Activated naive CD4-positive, alpha-beta T cell treated with anti-CD3 and anti-CD28 coated beads for 36 hours (primary cell): ENCODE data around the gene MEI1. TPM values are rescaled to one million over a fixed set of nuclear protein-coding genes. Genes with fewer than 3 reads are reported as not detected.
"Not testable (repeated sequence)": the region's sequence is repeated elsewhere in the genome, so short reads cannot be mapped to it uniquely, and the experiment has no call there.

ENCODE experiments used
- CTCF ChIA-PET: fragments of 350-600 bp; sonication (Branson Sonifier 250); formaldehyde crosslinking; loops from one replicate; lab custom pipeline; 2021; ENCODE audit warnings: antibody characterized with exemption; lab: Charles Lee
- DNase-seq: peaks from one replicate; pipeline ENCODE4 v3.0.0-alpha.2; 2020
- H3K27ac Mint-ChIP-seq: one replicate; pipeline ENCODE4 v1.8.0; 2021; ENCODE audit warnings: mild to moderate bottlenecking, mixed read lengths
- H3K27me3 Mint-ChIP-seq: one replicate; pipeline ENCODE4 v1.8.0; 2021; ENCODE audit warnings: low read depth, mixed read lengths
- H3K36me3 Mint-ChIP-seq: one replicate; pipeline ENCODE4 v1.8.0; 2021; ENCODE audit warnings: low read depth, mixed read lengths
- H3K4me1 Mint-ChIP-seq: one replicate; pipeline ENCODE4 v1.8.0; 2021; ENCODE audit warnings: low read depth, mixed read lengths
- H3K4me3 Mint-ChIP-seq: one replicate; pipeline ENCODE4 v1.8.0; 2021; ENCODE audit warnings: mild to moderate bottlenecking, moderate library complexity, mixed read lengths
- H3K9me3 Mint-ChIP-seq: one replicate; pipeline ENCODE4 v1.8.0; 2021; ENCODE audit warnings: mixed read lengths
- intact Hi-C: fragments of 100-400 bp; cut with micrococcal nuclease; formaldehyde crosslinking; loops from one replicate; pipeline ENCODE4 v1.15.1; 2023
- total RNA-seq, 2 experiments: library from RNA; stranded (reverse); gene quantifications; one replicate each; pipeline ENCODE4 v1.2.3, GENCODE V29; 2021

Gene MEI1
- total RNA-seq, 2 experiments from 2014 or later = 28.4 to 28.8 TPM

DNA sequence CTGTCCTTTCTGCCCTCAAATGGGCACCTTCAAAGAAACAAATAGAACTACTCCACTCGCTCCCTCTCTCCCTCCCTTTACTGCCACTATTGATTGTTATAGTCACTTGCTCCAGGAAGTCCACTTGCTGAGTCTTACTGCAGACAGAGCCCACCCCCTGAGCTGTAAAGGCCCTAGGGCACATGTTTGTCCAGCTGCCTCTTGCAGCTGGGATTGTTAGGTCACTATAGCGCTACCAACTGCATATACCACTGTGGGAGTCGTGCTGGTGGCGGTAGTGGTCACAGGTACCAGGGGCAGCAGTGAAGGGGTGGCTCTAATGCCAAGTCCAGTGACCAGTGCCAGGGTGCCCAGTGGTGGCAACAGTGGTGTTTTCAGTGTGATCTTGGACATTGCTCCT is 129.2 kb downstream of the MEI1 start:
- intact Hi-C loops = no loop called here
- Mint-ChIP-seq H3K4me1 (peaks cover 32% of the 10 kb centered on the region), H3K27ac (no peak overlapping the region), H3K4me3 (no peak overlapping the region), H3K27me3 (no peaks in the 10 kb centered on the region), H3K36me3 (peaks cover 27% of the 10 kb centered on the region), H3K9me3 (peaks cover 8% of the 10 kb centered on the region)
- CTCF ChIA-PET = interaction anchor here (1.4 to 1.7 kb wide), 2 partner anchors 34 to 112 kb away, joined by 5 to 7 read pairs; no protein-coding TSS in a partner anchor
- DNase-seq = no peak

DNA sequence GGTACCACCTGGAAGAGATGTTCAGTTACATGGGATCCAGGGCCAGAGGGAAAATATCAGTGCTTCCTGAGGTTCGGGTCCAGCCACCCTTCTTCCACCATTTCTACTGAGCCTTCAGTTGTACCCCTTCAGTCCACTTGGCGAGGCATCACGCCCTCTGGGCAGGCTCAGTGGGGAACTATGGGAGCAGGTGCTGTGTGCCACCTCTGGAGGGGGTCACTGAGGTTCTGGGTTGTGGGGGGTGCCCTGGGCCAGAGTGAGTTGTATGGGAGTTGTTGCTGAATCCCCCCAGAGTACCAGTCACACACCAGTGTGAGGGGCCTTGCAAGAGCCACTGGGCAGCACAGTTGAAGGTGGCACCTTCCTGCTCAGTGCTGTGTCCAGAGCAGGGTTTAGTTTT is 130.9 kb downstream of the MEI1 start:
- no peak overlapping the region for H3K4me3 Mint-ChIP-seq
- no peaks in the 10 kb centered on the region for H3K27me3 Mint-ChIP-seq
- intact Hi-C loops = no loop called here
- H3K4me1 Mint-ChIP-seq = peaks cover 25% of the 10 kb centered on the region
- peak overlapping the region; percentile 51 for H3K27ac Mint-ChIP-seq
- no peak for DNase-seq
- H3K36me3 Mint-ChIP-seq = peaks cover 38% of the 10 kb centered on the region
- CTCF ChIA-PET = interaction anchor here (0.6 to 1.7 kb wide), 3 partner anchors 28 to 111 kb away, joined by 3 to 5 read pairs (median 4); no protein-coding TSS in a partner anchor
- H3K9me3 Mint-ChIP-seq = peaks cover 8% of the 10 kb centered on the region

DNA sequence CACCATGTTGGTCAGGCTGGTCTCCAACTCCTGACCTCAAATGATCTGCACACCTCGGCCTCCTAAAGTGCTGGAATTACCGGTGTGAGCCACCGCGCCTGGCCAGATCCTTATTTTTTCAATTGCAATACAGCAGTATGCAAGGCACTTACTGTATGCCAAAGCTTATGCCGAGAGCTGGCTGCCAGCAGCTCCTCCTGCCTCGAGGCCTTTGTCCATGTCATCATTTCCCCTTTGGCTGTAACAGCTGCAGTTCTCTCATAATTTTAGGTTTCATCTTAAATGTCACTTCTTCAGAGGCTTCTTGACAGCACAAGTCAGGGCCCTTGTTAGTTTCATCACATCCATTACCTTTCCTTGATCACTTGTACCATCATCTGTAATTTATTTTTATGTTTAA is 132.1 kb downstream of the MEI1 start:
- CTCF ChIA-PET = interaction anchor here (1.2 to 1.5 kb wide), 3 partner anchors 8 to 134 kb away, joined by 3 to 5 read pairs (median 3); partner anchors contain the start of gene CCDC134

DNA sequence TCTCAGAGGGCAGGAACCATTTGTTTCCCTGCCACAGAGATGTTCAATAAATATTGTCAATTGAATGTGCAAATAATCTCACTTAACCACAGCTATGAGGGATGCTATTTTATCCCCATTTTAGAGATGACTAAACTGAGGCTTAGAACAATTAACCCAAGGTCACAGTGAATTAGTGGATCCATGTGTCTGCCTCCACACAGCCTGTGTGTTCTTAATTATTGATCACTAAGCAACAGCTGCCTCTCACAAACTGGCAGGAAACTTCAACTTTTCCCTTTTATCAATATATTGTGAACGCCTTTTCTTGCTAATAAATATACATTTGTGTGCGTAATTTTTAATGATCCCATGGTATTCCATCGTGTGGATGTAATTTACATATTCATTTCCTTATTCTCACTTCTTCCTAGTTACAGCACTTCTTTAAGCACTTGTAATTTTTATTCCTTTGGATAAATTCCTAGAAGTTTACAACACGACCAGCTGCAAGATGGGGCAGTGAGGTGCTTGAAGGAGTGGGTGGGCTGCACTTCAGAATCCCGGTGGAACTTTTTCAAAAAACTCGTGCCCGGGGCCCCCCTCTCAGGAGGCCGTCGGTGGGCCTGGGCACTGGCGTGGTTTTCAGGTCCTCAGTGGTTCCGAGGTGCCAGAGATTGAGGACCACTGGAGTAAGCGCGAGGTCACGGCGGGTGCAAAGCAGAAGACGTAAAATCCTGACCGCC is 132.7 kb downstream of the MEI1 start:
- Mint-ChIP-seq H3K4me1 (peaks cover 40% of the 10 kb centered on the region), H3K27me3 (no peaks in the 10 kb centered on the region)

More for the DNA sequence above, 132.1 kb downstream of the MEI1 start:
- Mint-ChIP-seq H3K9me3 (peaks cover 8% of the 10 kb centered on the region), H3K4me1 (peaks cover 34% of the 10 kb centered on the region), H3K27ac (peak overlapping the region; percentile 100), H3K36me3 (peaks cover 46% of the 10 kb centered on the region), H3K27me3 (no peaks in the 10 kb centered on the region), H3K4me3 (peak overlapping the region; percentile 25)
- peak; percentile 25 for DNase-seq
- intact Hi-C loops = no loop called here

DNA sequence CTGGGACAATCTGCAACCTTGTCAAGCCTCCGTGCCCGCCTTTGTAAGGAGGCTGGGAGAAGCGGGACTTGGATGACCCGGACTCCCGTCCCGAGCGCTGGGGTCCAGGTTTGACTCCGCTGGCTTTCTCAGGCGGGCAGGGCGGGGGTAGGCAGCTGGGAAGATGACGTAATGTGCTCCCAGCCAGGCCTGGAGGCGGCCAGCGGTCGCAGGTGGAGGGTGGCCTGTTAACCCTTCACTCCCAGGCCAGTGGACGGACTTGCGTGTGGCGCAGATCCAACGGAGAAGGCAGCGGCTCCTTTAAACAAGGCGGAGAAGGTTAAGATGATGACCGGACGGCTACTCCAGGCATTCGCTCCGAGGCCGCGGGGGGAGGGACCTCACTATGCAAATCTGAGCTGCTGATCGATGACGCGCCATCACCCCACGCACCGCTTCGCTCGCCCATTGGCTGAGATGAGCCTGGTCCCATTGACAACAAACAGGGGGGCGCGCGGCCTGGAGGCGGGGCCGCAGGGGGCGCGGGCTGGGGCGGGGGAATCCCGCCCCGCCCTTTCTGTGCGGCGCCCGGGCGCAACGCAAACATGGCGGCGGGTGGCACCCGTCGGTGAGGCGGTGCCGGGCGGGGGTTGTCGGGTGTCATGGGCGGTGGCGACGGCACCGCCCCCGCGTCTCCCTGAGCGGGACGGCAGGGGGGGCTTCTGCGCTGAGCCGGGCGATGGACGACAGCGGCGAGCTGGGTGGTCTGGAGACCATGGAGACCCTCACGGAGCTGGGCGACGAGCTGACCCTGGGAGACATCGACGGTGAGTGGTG is 133.5 kb downstream of the MEI1 start, which contains the start of gene SREBF2:
Gene SREBF2, plus strand, starts transcription at position 553 of the 816 bp plus-strand sequence. Its CDS starts 166 bp downstream, at position 719.
- intact Hi-C loops = loop anchor here (1.0 to 2.0 kb wide), 7 partner anchors 11 to 258 kb away; partner anchors contain the start of gene NDUFA6
- peaks cover 54% of the 10 kb centered on the region for H3K36me3 Mint-ChIP-seq
- peaks cover 8% of the 10 kb centered on the region for H3K9me3 Mint-ChIP-seq

More for the DNA sequence above, 132.7 kb downstream of the MEI1 start:
- peaks cover 8% of the 10 kb centered on the region for H3K9me3 Mint-ChIP-seq
- H3K4me3 Mint-ChIP-seq = peak overlapping the region; percentile 98
- peaks cover 52% of the 10 kb centered on the region for H3K36me3 Mint-ChIP-seq
- DNase-seq = no peak
- intact Hi-C loops = loop anchor here (1.0 to 2.0 kb wide), 5 partner anchors 25 to 259 kb away; partner anchors contain the start of gene NDUFA6
- H3K27ac Mint-ChIP-seq = peak overlapping the region; percentile 100
- CTCF ChIA-PET = interaction anchor here (0.9 to 1.5 kb wide), 5 partner anchors 9 to 135 kb away, joined by 3 to 7 read pairs (median 3); partner anchors contain the start of gene CCDC134

DNA sequence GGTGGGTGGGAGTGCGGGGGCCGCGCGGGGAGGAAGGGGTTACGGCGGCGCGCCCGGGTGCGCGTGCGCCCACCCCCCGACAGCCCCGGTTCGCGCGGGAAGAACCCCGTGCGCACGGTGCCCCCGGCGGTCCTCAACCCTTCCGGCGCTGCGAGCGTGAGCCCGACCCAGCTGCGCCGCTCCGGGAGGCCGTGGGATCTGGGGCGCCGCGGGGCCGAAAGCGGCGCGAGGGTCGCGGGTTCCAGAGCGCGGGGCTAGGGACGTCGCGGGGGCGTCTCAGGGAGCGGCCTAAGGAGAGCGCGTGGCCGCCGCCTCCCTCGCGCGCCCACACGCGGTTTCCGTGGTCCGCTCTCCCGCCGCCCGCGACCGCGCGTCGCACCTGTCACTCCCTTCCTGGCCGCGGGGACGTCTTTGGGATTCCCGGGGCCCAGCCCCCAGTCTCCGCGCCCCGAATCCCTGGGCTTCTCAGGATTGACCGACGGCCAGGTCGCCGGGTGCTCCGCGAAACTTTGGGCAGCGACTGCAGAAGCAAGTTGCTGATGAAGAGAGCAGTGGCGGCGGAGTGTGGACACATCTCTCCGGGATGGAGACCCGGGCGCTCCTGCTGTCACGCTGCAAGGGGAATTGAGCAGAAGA is 134.2 kb downstream of the MEI1 start:
- H3K9me3 Mint-ChIP-seq = peaks cover 8% of the 10 kb centered on the region
- no peaks in the 10 kb centered on the region for H3K27me3 Mint-ChIP-seq
- peaks cover 49% of the 10 kb centered on the region for H3K4me1 Mint-ChIP-seq
- CTCF ChIA-PET = interaction anchor here (0.9 to 1.9 kb wide), 5 partner anchors 10 to 110 kb away, joined by 3 to 7 read pairs (median 5); no protein-coding TSS in a partner anchor
- peak overlapping the region; percentile 95 for H3K27ac Mint-ChIP-seq
- peaks cover 59% of the 10 kb centered on the region for H3K36me3 Mint-ChIP-seq
- intact Hi-C loops = loop anchor here (1.0 to 2.0 kb wide), 3 partner anchors 10 to 257 kb away; partner anchors contain the start of gene NDUFA6
- peak overlapping the region; percentile 98 for H3K4me3 Mint-ChIP-seq
- DNase-seq = peak; percentile 40

More for the DNA sequence above, 133.5 kb downstream of the MEI1 start, which contains the start of gene SREBF2:
- CTCF ChIA-PET = interaction anchor here (0.9 to 1.9 kb wide), 3 partner anchors 25 to 136 kb away, joined by 3 to 7 read pairs (median 6); no protein-coding TSS in a partner anchor
- peaks cover 42% of the 10 kb centered on the region for H3K4me1 Mint-ChIP-seq
- H3K4me3 Mint-ChIP-seq = peak within 1 kb of the TSS; percentile 98
- peak within 1 kb of the TSS; percentile 100 for H3K27ac Mint-ChIP-seq
- peak; percentile 100 for DNase-seq
- no peaks in the 10 kb centered on the region for H3K27me3 Mint-ChIP-seq

DNA sequence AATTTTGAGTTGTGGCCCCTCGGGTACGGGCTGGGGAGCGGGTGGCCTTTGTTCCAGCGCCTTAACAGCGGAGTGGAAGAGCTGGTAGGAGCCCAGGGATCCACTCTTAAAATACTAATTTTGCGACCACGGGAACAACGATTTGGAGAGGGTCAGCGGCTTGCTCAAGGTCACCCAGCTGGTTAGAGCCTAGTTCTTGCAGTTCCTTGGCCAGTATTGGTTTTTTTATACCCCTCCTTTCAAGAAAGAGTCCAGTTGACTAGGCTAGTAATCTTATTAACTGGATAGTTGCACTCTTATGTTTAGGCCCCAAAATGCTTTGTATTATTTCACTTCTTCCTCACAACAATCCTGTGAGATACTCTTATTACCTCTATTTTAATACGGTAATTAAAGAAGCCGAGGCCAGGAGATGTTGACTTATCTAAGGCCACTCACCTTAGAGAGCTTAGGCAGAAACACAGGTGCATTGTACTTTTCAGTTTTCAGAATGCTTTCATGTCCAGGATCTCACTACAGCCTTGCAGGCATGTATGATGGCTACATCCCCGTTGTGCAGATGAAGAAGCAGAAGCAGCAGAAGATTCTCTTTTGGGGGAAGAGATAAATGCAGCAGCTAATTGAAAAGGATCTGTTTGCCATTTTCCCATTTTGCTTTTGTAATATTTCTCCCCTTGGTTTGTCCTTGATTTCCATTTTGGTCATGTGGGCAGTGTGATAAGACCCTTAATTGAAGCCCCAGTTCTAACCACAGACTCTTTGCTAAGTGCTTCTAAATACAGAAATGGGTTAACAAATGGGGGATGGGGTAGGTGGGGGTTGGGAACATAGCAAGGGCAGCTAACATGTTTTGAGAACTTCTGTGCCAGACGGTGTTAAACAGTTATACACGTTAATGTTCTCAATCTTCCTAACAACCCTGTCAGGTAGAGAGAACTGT is 135.0 kb downstream of the MEI1 start:
- DNase-seq = peak; percentile 27
- H3K27me3 Mint-ChIP-seq = no peaks in the 10 kb centered on the region
- peaks cover 8% of the 10 kb centered on the region for H3K9me3 Mint-ChIP-seq
- H3K4me3 Mint-ChIP-seq = peak overlapping the region; percentile 93
- intact Hi-C loops = no loop called here
- CTCF ChIA-PET = interaction anchor here (0.6 to 1.9 kb wide), 6 partner anchors 9 to 109 kb away, joined by 3 to 6 read pairs (median 4); no protein-coding TSS in a partner anchor
- peaks cover 66% of the 10 kb centered on the region for H3K36me3 Mint-ChIP-seq
- H3K27ac Mint-ChIP-seq = peak overlapping the region; percentile 95
- H3K4me1 Mint-ChIP-seq = peaks cover 57% of the 10 kb centered on the region

DNA sequence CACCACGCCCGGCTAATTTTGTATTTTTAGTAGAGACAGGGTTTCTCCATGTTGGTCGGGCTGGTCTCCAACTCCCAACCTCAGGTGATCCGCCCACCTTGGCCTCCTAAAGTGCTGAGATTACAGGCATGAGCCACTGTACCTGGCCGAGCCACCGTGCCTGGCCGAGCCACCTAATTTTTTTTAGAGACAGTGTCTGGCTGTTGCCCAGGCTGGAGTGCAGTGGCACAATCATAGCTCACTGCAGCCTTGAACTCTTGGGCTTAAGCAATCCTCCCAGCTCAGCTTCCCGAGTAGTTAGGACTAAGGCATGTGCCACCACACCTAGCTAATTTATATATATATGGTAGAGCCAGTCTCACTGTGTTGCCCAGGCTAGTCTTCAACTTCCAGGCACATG is 136.2 kb downstream of the MEI1 start:
- H3K27ac Mint-ChIP-seq, DNase-seq, H3K4me3 Mint-ChIP-seq, H3K27me3 Mint-ChIP-seq, intact Hi-C loops, H3K9me3 Mint-ChIP-seq: not testable (repeated sequence)
- Mint-ChIP-seq H3K36me3 (peaks cover 68% of the 10 kb centered on the region), H3K4me1 (peaks cover 64% of the 10 kb centered on the region)
- CTCF ChIA-PET = interaction anchor here (0.7 to 1.0 kb wide), 2 partner anchors 104 to 153 kb away, joined by 3 to 4 read pairs; no protein-coding TSS in a partner anchor

DNA sequence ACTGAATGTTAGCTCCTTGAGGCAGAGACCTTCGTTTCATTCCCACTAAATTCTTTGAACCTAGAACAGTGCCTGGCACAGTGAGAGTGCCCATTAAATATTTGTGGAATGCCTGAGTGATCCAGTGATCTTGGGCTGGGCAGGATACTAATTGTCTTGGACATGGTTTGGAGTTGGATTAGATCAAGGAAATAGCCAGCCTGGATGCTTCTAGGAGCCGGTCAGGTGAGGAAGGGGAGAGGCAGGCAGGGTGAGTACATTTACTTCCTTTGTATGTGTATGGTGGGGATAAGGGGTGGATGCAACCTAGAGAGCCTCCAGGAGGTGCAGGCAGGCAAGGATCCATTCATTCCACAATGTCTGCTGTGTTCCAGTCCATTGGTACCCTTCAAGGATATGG is 137.2 kb downstream of the MEI1 start:
- intact Hi-C loops = no loop called here
- H3K27me3 Mint-ChIP-seq = no peaks in the 10 kb centered on the region
- H3K4me1 Mint-ChIP-seq = peaks cover 65% of the 10 kb centered on the region
- peaks cover 3% of the 10 kb centered on the region for H3K9me3 Mint-ChIP-seq
- H3K4me3 Mint-ChIP-seq = no peak overlapping the region
- peak overlapping the region; percentile 54 for H3K27ac Mint-ChIP-seq
- peaks cover 67% of the 10 kb centered on the region for H3K36me3 Mint-ChIP-seq
- DNase-seq = no peak
- CTCF ChIA-PET = interaction anchor here (1.0 kb wide), 2 partner anchors 23 to 103 kb away, joined by 3 to 4 read pairs; no protein-coding TSS in a partner anchor

DNA sequence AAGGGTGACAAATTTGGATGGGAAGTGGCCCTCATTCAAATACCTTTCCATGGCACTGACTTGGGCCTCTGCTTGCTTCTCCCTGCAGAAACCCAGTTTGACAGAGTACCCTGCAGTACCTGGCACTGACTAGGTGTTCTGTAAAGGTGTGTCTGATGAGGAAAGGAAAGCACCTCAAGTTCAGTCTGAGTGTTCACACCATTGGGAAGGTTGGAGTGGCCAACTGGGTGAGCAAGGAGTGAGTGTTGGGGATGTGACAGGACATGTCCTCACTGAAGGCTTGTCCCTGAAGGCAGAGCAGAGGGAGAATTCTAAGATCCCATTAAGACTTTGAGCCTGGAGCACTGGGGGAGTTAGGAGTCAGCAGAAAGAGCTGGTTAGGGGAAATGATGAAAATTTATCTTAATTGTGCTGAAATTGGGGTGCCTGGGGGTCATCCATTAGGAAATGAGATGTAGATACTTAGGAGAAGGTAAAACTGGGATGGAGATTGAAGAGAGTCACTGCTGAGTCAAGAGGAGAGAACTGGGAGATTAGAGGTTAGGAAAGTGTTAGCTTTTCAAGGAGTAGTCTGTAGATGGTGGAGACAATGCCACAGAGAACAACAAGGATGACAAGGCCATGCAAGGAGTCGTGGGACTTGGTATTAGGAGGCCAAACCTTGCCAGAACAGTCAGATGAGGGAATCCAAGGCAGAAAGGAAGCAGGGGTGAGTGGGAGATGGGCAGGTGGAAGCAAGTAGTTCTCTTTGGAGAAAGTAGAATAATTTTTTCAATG is 139.7 kb downstream of the MEI1 start:
- Mint-ChIP-seq H3K4me1 (peaks cover 77% of the 10 kb centered on the region), H3K27ac (peak overlapping the region; percentile 32), H3K36me3 (peaks cover 66% of the 10 kb centered on the region), H3K9me3 (no peaks in the 10 kb centered on the region), H3K27me3 (no peaks in the 10 kb centered on the region), H3K4me3 (no peak overlapping the region)
- intact Hi-C loops = no loop called here
- CTCF ChIA-PET = interaction anchor here (0.5 to 1.0 kb wide), 3 partner anchors 22 to 237 kb away, joined by 3 to 6 read pairs (median 4); no protein-coding TSS in a partner anchor
- DNase-seq = no peak
